Vagina (tissue), 2 donors: ENCODE results near the gene ATOH7.

ENCODE experiments used
- POLR2A ChIP-seq, 2 donors: fragments of 450-650 bp; IDR thresholded peaks; one replicate each; pipeline ENCODE4 v1.6.1; 2017; ENCODE audit warnings: antibody characterized with exemption in 2 of 2, mild to moderate bottlenecking in 2 of 2, moderate library complexity in 2 of 2
- POLR2AphosphoS5 ChIP-seq, 2 donors: sonication (generic); formaldehyde crosslinking; IDR thresholded peaks; one replicate each; pipeline ENCODE4 v1.9.0; 2017; ENCODE audit warnings: antibody characterized with exemption in 2 of 2, mild to moderate bottlenecking in 2 of 2, low read depth in 1 of 2; ENCODE audit not compliant: insufficient read depth in 1 of 2
- TF ChIP-seq, protein P1 (sequence below), 3 experiments: fragments of 450-650 bp in 2 of 3; fragments of 200-600 bp in 1 of 3; sonication (generic) in 1 of 3; IDR thresholded peaks; one replicate each; pipeline ENCODE4 v1.5.1; 2017 to 2019; ENCODE audit warnings: antibody characterized with exemption in 3 of 3, mild to moderate bottlenecking in 2 of 3, moderate library complexity in 2 of 3

DNA sequence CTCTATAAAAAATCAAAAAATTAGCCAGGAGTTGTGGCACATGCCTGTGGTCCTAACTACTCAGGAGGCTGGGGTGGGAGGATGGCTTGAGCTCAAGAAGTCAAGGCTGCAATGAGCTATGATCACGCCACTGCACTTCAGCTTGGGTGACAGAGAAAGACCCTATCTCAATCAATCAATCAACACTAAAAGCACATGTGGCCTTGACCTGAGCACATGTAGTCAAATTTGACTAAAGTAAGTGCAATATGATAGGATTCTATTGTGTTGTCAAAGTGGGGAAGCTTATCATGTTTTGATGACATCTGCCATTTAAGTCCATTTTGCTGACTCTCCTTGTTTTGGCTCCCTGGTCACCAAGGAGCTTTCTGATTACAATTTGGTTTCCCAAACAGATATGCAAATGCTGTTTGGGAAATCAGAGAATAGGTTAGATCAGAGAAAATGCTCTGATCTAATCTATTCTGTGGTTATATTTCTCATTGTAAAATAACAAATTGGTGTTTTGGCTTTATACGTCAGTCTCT lies 43.8 kb upstream of the ATOH7 start:
- TF ChIP-seq POLR2A (IDR thresholded peaks at IDR 0.05) = no peak
- no peak for TF ChIP-seq POLR2AphosphoS5 (IDR thresholded peaks at IDR 0.05; ENCODE audit: insufficient read depth in 1 of 2, low read depth in 1 of 2)
- TF ChIP-seq, protein P1, sequence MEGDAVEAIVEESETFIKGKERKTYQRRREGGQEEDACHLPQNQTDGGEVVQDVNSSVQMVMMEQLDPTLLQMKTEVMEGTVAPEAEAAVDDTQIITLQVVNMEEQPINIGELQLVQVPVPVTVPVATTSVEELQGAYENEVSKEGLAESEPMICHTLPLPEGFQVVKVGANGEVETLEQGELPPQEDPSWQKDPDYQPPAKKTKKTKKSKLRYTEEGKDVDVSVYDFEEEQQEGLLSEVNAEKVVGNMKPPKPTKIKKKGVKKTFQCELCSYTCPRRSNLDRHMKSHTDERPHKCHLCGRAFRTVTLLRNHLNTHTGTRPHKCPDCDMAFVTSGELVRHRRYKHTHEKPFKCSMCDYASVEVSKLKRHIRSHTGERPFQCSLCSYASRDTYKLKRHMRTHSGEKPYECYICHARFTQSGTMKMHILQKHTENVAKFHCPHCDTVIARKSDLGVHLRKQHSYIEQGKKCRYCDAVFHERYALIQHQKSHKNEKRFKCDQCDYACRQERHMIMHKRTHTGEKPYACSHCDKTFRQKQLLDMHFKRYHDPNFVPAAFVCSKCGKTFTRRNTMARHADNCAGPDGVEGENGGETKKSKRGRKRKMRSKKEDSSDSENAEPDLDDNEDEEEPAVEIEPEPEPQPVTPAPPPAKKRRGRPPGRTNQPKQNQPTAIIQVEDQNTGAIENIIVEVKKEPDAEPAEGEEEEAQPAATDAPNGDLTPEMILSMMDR (IDR thresholded peaks at IDR 0.05) = no peak
